ENCODE measurements around the gene CYRIA. TPM values are rescaled to one million over a fixed set of nuclear protein-coding genes. Genes with fewer than 3 reads are reported as not detected.

The CYRIA gene
- total and polyA plus RNA-seq, 8 donors, result 11.6 to 21.3 (median 15.3) TPM

GRCh38 chr2:16647992-16648617, 17.5 kb downstream of the CYRIA start:
- Histone ChIP-seq H3K4me3 (no peak overlapping the region), H3K27ac (no peak overlapping the region), H3K36me3 (no peaks in the 10 kb centered on the region), H3K27me3 (no peaks in the 10 kb centered on the region), H3K9me3 (no peaks in the 10 kb centered on the region), H3K4me1 (peaks cover 23 to 38% of the 10 kb centered on the region in 2 donors)
- no peak for ATAC-seq
- intact Hi-C loops (cut with DNase I), result no loop called here
- DNase-seq, result no peak
- TF ChIP-seq CTCF (IDR thresholded peaks at IDR 0.05), result no peak

- intact Hi-C loops (cut with DNase I), result no loop called here
- Histone ChIP-seq H3K9me3 (no peaks in the 10 kb centered on the region), H3K27ac (no peak overlapping the region), H3K4me3 (no peak overlapping the region), H3K36me3 (no peaks in the 10 kb centered on the region), H3K27me3 (no peaks in the 10 kb centered on the region), H3K4me1 (peaks cover 8 to 29% of the 10 kb centered on the region in 2 donors)
- TF ChIP-seq CTCF (IDR thresholded peaks at IDR 0.05), result no peak
- no peak for ATAC-seq
- no peak for DNase-seq
These were observed 19.7 kb downstream of the CYRIA start for GRCh38 chr2:16645775-16646559.

GRCh38 chr2:16645088-16645487, 20.5 kb downstream of the CYRIA start:
- H3K4me3 ChIP-seq, result no peak overlapping the region
- intact Hi-C loops (cut with DNase I), result no loop called here
- DNase-seq (no peak), ATAC-seq (no peak)
- no peaks in the 10 kb centered on the region for H3K9me3 ChIP-seq
- no peaks in the 10 kb centered on the region for H3K36me3 ChIP-seq
- no peak for TF ChIP-seq CTCF (IDR thresholded peaks at IDR 0.05)
- no peak overlapping the region for H3K27ac ChIP-seq
- peaks cover 2 to 29% of the 10 kb centered on the region in 2 donors for H3K4me1 ChIP-seq
- H3K27me3 ChIP-seq, result no peaks in the 10 kb centered on the region

GRCh38 chr2:16644221-16644925, 21.3 kb downstream of the CYRIA start:
- Histone ChIP-seq H3K27me3 (no peaks in the 10 kb centered on the region), H3K4me3 (no peak overlapping the region), H3K4me1 (peaks cover 0 to 31% of the 10 kb centered on the region in 2 donors), H3K9me3 (no peaks in the 10 kb centered on the region), H3K27ac (no peak overlapping the region), H3K36me3 (no peaks in the 10 kb centered on the region)
- intact Hi-C loops (cut with DNase I), result no loop called here
- DNase-seq (no peak), ATAC-seq (no peak)
- no peak for TF ChIP-seq CTCF (IDR thresholded peaks at IDR 0.05)

GRCh38 chr2:16643099-16643498, 22.5 kb downstream of the CYRIA start:
- Histone ChIP-seq H3K27ac (no peak overlapping the region), H3K27me3 (no peaks in the 10 kb centered on the region), H3K4me3 (no peak overlapping the region), H3K36me3 (no peaks in the 10 kb centered on the region), H3K4me1 (peaks cover 0 to 32% of the 10 kb centered on the region in 2 donors), H3K9me3 (no peaks in the 10 kb centered on the region)
- TF ChIP-seq CTCF (IDR thresholded peaks at IDR 0.05), result no peak
- intact Hi-C loops (cut with DNase I), result no loop called here
- ATAC-seq, result no peak
- no peak for DNase-seq

All from left lung (tissue), 10 donors.